Measurements from ENCODE around the gene YWHAQ. TPM values are rescaled to one million over a fixed set of nuclear protein-coding genes. Genes with fewer than 3 reads are reported as not detected.

YWHAQ gene
- polyA plus RNA-seq, 2 of the 4 experiments (the other 2 are of a cell fraction), result 661 to 833 TPM

DNA sequence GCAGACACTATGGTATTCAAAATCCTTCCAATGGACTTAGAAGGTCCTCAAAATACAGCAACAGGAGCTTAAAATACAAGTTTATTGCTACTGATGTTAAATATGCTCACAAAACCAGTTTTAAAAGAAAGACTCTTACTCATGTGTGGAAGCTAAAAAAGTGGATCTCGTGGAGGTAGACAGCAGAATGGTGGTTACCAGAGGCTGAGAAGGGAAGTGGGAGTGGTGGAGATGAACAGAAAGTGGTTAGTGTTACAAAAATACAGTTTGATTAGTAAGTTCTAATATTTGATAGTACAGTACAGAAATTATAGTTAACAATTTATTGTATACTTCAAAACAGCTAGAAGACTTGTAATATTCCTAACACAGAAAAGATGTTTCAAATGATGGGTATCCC, 87.2 kb downstream of the YWHAQ start:
- TF ChIP-seq RNF2 (IDR thresholded peaks at IDR 0.05; ENCODE audit: borderline replicate concordance, low read depth), result no peak
- TF ChIP-seq EHMT2 (IDR thresholded peaks at IDR 0.05; ENCODE audit: low read depth), result no peak
- no peak for TF ChIP-seq KDM5A (IDR thresholded peaks at IDR 0.05)
- TF ChIP-seq TP53 (CRISPR knock-in tag; IDR thresholded peaks at IDR 0.05), result no peak
- no peak for TF ChIP-seq KDM1A (IDR thresholded peaks at IDR 0.05; ENCODE audit: low read depth)
- TF ChIP-seq JUNB (IDR thresholded peaks at IDR 0.05), result no peak
- no peak for TF ChIP-seq HOXB5 (CRISPR knock-in tag; IDR thresholded peaks at IDR 0.05)
- no peak for TF ChIP-seq MAZ (IDR thresholded peaks at IDR 0.05; ENCODE audit: borderline replicate concordance, low read depth, low read length)
- TF ChIP-seq RARB (CRISPR knock-in tag; IDR thresholded peaks at IDR 0.05), result no peak
- no peak for TF ChIP-seq POLR2A (IDR thresholded peaks at IDR 0.05; ENCODE audit: low read length)
- no peak for TF ChIP-seq CHD4 (IDR thresholded peaks at IDR 0.05; ENCODE audit: borderline replicate concordance)
- TF ChIP-seq, protein P1, sequence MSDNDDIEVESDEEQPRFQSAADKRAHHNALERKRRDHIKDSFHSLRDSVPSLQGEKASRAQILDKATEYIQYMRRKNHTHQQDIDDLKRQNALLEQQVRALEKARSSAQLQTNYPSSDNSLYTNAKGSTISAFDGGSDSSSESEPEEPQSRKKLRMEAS (IDR thresholded peaks at IDR 0.05), result no peak
- TF ChIP-seq HOXA7 (CRISPR knock-in tag; IDR thresholded peaks at IDR 0.05), result no peak

DNA sequence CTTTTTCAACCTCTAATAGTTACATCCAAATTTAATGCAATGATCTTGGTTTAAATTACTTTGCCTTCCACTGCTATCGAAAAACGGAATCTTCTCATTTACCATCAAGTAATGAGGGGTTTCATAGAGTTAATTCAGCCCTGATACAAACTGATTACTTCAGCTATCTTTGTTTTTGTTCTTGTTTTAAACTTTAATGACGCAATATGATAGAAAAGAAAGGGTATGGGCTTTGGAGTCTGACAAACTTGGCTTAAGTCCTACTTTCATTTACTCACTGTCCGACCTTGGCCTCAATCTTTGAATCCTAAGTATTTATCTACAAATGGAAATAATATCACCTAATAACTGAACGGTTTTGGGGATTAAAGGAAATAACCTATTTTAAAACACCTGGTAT, 91.3 kb downstream of the YWHAQ start:
- H3K9me3 ChIP-seq, result no peaks in the 10 kb centered on the region
- FAIRE-seq, result peak; percentile 59
- no peak for DNase-seq (ENCODE audit: low read depth in 1 of 2, low spot score in 1 of 2)
- POLR2A ChIA-PET, result interaction anchor here (2.9 kb wide), 1 partner anchor 16 kb away, joined by 14 read pairs; the partner anchor contains the start of gene ADAM17
- peaks cover 53% of the 10 kb centered on the region for H3K4me1 ChIP-seq
- TF ChIP-seq, protein P2, sequence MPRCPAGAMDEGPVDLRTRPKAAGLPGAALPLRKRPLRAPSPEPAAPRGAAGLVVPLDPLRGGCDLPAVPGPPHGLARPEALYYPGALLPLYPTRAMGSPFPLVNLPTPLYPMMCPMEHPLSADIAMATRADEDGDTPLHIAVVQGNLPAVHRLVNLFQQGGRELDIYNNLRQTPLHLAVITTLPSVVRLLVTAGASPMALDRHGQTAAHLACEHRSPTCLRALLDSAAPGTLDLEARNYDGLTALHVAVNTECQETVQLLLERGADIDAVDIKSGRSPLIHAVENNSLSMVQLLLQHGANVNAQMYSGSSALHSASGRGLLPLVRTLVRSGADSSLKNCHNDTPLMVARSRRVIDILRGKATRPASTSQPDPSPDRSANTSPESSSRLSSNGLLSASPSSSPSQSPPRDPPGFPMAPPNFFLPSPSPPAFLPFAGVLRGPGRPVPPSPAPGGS (IDR thresholded peaks at IDR 0.05), result no peak
- TF ChIP-seq GATA3 (IDR thresholded peaks at IDR 0.05; ENCODE audit: borderline replicate concordance) (no peak), CEBPB (IDR thresholded peaks at IDR 0.05) (peak; percentile 31 to 48; a peak in 2 of 4 replicates), TP53 (CRISPR knock-in tag; IDR thresholded peaks at IDR 0.05) (no peak), POLR2AphosphoS2 (conservative IDR thresholded peaks at IDR 0.05; ENCODE audit: low read length) (no peak), RCOR1 (IDR thresholded peaks at IDR 0.05; ENCODE audit: low read depth, low read length) (no peak)
- TF ChIP-seq, protein P3, sequence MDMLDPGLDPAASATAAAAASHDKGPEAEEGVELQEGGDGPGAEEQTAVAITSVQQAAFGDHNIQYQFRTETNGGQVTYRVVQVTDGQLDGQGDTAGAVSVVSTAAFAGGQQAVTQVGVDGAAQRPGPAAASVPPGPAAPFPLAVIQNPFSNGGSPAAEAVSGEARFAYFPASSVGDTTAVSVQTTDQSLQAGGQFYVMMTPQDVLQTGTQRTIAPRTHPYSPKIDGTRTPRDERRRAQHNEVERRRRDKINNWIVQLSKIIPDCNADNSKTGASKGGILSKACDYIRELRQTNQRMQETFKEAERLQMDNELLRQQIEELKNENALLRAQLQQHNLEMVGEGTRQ (IDR thresholded peaks at IDR 0.05), result no peak
- TF ChIP-seq, protein P4, sequence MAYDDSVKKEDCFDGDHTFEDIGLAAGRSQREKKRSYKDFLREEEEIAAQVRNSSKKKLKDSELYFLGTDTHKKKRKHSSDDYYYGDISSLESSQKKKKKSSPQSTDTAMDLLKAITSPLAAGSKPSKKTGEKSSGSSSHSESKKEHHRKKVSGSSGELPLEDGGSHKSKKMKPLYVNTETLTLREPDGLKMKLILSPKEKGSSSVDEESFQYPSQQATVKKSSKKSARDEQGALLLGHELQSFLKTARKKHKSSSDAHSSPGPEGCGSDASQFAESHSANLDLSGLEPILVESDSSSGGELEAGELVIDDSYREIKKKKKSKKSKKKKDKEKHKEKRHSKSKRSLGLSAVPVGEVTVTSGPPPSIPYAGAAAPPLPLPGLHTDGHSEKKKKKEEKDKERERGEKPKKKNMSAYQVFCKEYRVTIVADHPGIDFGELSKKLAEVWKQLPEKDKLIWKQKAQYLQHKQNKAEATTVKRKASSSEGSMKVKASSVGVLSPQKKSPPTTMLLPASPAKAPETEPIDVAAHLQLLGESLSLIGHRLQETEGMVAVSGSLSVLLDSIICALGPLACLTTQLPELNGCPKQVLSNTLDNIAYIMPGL (CRISPR knock-in tag; IDR thresholded peaks at IDR 0.05; ENCODE audit: borderline replicate concordance), result no peak
- peak overlapping the region; percentile 45; the same call in 1 of the 3 replicates for H3K4me2 ChIP-seq
- no peak overlapping the region for H3K4me3 ChIP-seq
- H3K27ac ChIP-seq, result no peak overlapping the region; a peak in 1 of 6 replicates
- WGBS (ENCODE audit: missing lambda C conversion rate), result 88% methylated on average over 5 of the region's 5 CpGs
- no peak for ATAC-seq
- CTCF ChIA-PET, result interaction anchor here (0.9 to 1.1 kb wide), 3 partner anchors 11 to 16 kb away, joined by 3 to 4 read pairs (median 3); partner anchors contain the start of gene ADAM17

More for the DNA sequence above, 87.2 kb downstream of the YWHAQ start:
- peaks cover 41% of the 10 kb centered on the region for H3K4me1 ChIP-seq
- ChIA-PET POLR2A (no interaction called here), CTCF (interaction anchor here (2.0 kb wide), 1 partner anchor 12 kb away, joined by 9 read pairs; the partner anchor contains the start of gene ADAM17)
- H3K27ac ChIP-seq, result no peak overlapping the region
- no peak overlapping the region for H3K4me2 ChIP-seq
- ATAC-seq (no peak), FAIRE-seq (no peak), DNase-seq (ENCODE audit: low read depth in 1 of 2, low spot score in 1 of 2) (no peak)
- H3K4me3 ChIP-seq, result no peak overlapping the region
- WGBS (ENCODE audit: missing lambda C conversion rate), result 67% methylated on average over 1 of the region's 1 CpG
- H3K9me3 ChIP-seq, result no peaks in the 10 kb centered on the region
